ENCODE measurements around the gene IL1RAPL1. TPM values are rescaled to one million over a fixed set of nuclear protein-coding genes. Genes with fewer than 3 reads are reported as not detected.

IL1RAPL1 gene
- total and polyA plus RNA-seq, 2 experiments from 2014 or later: 0.18 to 0.49 TPM

- no peaks in the 10 kb centered on the region for H3K9me2 ChIP-seq (ENCODE audit: insufficient read depth)
- ATAC-seq: no peak
- H3K27me3 Mint-ChIP-seq (ENCODE audit: insufficient read depth, low read depth, poor library complexity): no peaks in the 10 kb centered on the region
- TF ChIP-seq STAT1 (IDR thresholded peaks at IDR 0.05; ENCODE audit: unreplicated experiment) (no peak), JUNB (IDR thresholded peaks at IDR 0.05; ENCODE audit: unreplicated experiment) (no peak), ZNF462 (CRISPR knock-in tag; IDR thresholded peaks at IDR 0.05) (no peak)
- no peaks in the 10 kb centered on the region for H3K79me2 ChIP-seq (replicated peaks; ENCODE audit: insufficient read depth)
- H3K9me3 Mint-ChIP-seq: peaks cover 2% of the 10 kb centered on the region; the same call in 1 of the 3 replicates
- H3K27ac ChIP-seq (ENCODE audit: low read depth): no peak overlapping the region
- no peak overlapping the region for H2AFZ ChIP-seq
- H3K27ac Mint-ChIP-seq: no peak overlapping the region
- no peak overlapping the region for H3K4me3 ChIP-seq
- H3F3A ChIP-seq (replicated peaks; ENCODE audit: low read depth): no peaks in the 10 kb centered on the region
- no peak overlapping the region for H3K4me2 ChIP-seq
- H4K20me1 ChIP-seq (replicated peaks; ENCODE audit: insufficient read depth): no peaks in the 10 kb centered on the region
- H3K4me3 Mint-ChIP-seq: no peak overlapping the region
- H3K27me3 ChIP-seq (ENCODE audit: insufficient read depth): no peaks in the 10 kb centered on the region
- H3K4me1 Mint-ChIP-seq: peaks cover 2% of the 10 kb centered on the region; the same call in 2 of the 3 replicates
- peaks cover 2% of the 10 kb centered on the region; the same call in 1 of the 3 replicates for H3K36me3 Mint-ChIP-seq (ENCODE audit: low read depth)
- DNase-seq (ENCODE audit: low spot score): no peak
- H3K36me3 ChIP-seq (ENCODE audit: insufficient read depth): no peaks in the 10 kb centered on the region
- no peaks in the 10 kb centered on the region for H3K4me1 ChIP-seq (ENCODE audit: insufficient read depth)
These were observed 63.9 kb downstream of the IL1RAPL1 start for GRCh38 chrX:28651186-28651585.

- Histone ChIP-seq H2AFZ (no peak overlapping the region), H3K4me1 (ENCODE audit: insufficient read depth) (no peaks in the 10 kb centered on the region), H3F3A (replicated peaks; ENCODE audit: low read depth) (no peaks in the 10 kb centered on the region), H3K36me3 (ENCODE audit: insufficient read depth) (no peaks in the 10 kb centered on the region), H3K79me2 (replicated peaks; ENCODE audit: insufficient read depth) (no peaks in the 10 kb centered on the region), H3K4me2 (no peak overlapping the region), H3K27me3 (ENCODE audit: insufficient read depth) (peaks cover 46% of the 10 kb centered on the region), H3K4me3 (no peak overlapping the region), H4K20me1 (replicated peaks; ENCODE audit: insufficient read depth) (no peaks in the 10 kb centered on the region), H3K9me2 (ENCODE audit: insufficient read depth) (no peaks in the 10 kb centered on the region), H3K27ac (ENCODE audit: low read depth) (no peak overlapping the region)
- ATAC-seq (peak; percentile 91), DNase-seq (ENCODE audit: low spot score) (peak; percentile 69)
- Mint-ChIP-seq H3K4me1 (no peaks in the 10 kb centered on the region), H3K9me3 (peaks cover 4% of the 10 kb centered on the region; the same call in 1 of the 3 replicates), H3K27ac (no peak overlapping the region), H3K36me3 (ENCODE audit: low read depth) (peaks cover 5% of the 10 kb centered on the region; the same call in 1 of the 3 replicates), H3K27me3 (ENCODE audit: insufficient read depth, low read depth, poor library complexity) (peaks cover 17% of the 10 kb centered on the region), H3K4me3 (no peak overlapping the region)
- TF ChIP-seq EZH2phosphoT487 (IDR thresholded peaks at IDR 0.05; ENCODE audit: unreplicated experiment) (no peak), CTCF (conservative IDR thresholded peaks at IDR 0.05; ENCODE audit: low read depth in 2 of 2) (peak; percentile 54 to 70)
These were observed 72.0 kb downstream of the IL1RAPL1 start for GRCh38 chrX:28659269-28659668.

Data from GM23338 (cell line).